CD4-positive, alpha-beta T cell (primary cell): ENCODE data around the gene RAB5A. TPM values are rescaled to one million over a fixed set of nuclear protein-coding genes. Genes with fewer than 3 reads are reported as not detected.
"Not testable (repeated sequence)": the region's sequence is repeated elsewhere in the genome, so short reads cannot be mapped to it uniquely, and the experiment has no call there.

ENCODE experiments used
- ATAC-seq: fragments of 200-7000 bp; cut with Tn5 transposase; one replicate; pipeline ENCODE4 v1.10.0; 2022; ENCODE audit warnings: mild to moderate bottlenecking; ENCODE audit not compliant: poor library complexity
- CTCF ChIA-PET: fragments of 350-600 bp; sonication (Branson Sonifier 250); formaldehyde crosslinking; loops from one replicate; lab custom pipeline; 2021; ENCODE audit warnings: antibody characterized with exemption, inconsistent platforms; lab: Charles Lee
- POLR2A ChIA-PET: fragments of 350-600 bp; sonication (Branson Sonifier 250); formaldehyde crosslinking; loops from one replicate; lab custom pipeline; 2021; ENCODE audit warnings: antibody characterized with exemption, inconsistent platforms; lab: Charles Lee
- DNase-seq, 14 experiments: peaks; one replicate each; pipeline ENCODE4 v3.0.0-alpha.2; 2013 to 2020; ENCODE audit warnings: mixed read lengths in 2 of 14
- H3K27ac ChIP-seq, 2 donors: one replicate each; pipeline versions ENCODE4 v1.5.1 to v1.7.0; 2013; ENCODE audit warnings: low read length in 2 of 2, low read depth in 1 of 2, mild to moderate bottlenecking in 1 of 2
- H3K27me3 ChIP-seq, 2 experiments: 1 replicate in 1 of 2; 2 replicates in 1 of 2; pipeline versions ENCODE4 v1.6.1 to v1.7.0; 2013; ENCODE audit warnings: low read length in 2 of 2, control low read depth in 1 of 2, mild to moderate bottlenecking in 1 of 2, moderate library complexity in 1 of 2; ENCODE audit not compliant: insufficient read depth in 2 of 2, control insufficient read depth in 1 of 2
- H3K36me3 ChIP-seq: one replicate; pipeline ENCODE4 v1.6.1; 2013; ENCODE audit warnings: low read length, control low read depth; ENCODE audit not compliant: insufficient read depth
- H3K4me1 ChIP-seq: one replicate; pipeline ENCODE4 v1.6.1; 2013; ENCODE audit warnings: low read length, control low read depth; ENCODE audit not compliant: insufficient read depth
- H3K4me3 ChIP-seq: one replicate; pipeline ENCODE4 v1.5.1; 2013; ENCODE audit warnings: mild to moderate bottlenecking, low read length, moderate library complexity
- H3K9me3 ChIP-seq, 2 experiments: 1 replicate in 1 of 2; 2 replicates in 1 of 2; pipeline versions ENCODE4 v1.6.1 to v1.7.0; 2013; ENCODE audit warnings: low read length in 2 of 2, mild to moderate bottlenecking in 2 of 2, control low read depth in 1 of 2, moderate library complexity in 1 of 2; ENCODE audit not compliant: control insufficient read depth in 1 of 2, insufficient read depth in 1 of 2
- H3K27ac Mint-ChIP-seq: one replicate; pipeline ENCODE4 v1.8.0; 2020; ENCODE audit warnings: mixed read lengths
- H3K27me3 Mint-ChIP-seq: one replicate; pipeline ENCODE4 v1.8.0; 2021; ENCODE audit warnings: mixed read lengths
- H3K36me3 Mint-ChIP-seq: one replicate; pipeline ENCODE4 v1.8.0; 2021; ENCODE audit warnings: low read depth, mixed read lengths
- H3K4me1 Mint-ChIP-seq: one replicate; pipeline ENCODE4 v1.8.0; 2021; ENCODE audit warnings: low read depth, mixed read lengths
- H3K4me3 Mint-ChIP-seq: one replicate; pipeline ENCODE4 v1.8.0; 2020; ENCODE audit warnings: mild to moderate bottlenecking, mixed read lengths
- H3K9me3 Mint-ChIP-seq: one replicate; pipeline ENCODE4 v1.8.0; 2020; ENCODE audit warnings: mixed read lengths
- CTCF ChIP-seq: fragments of 200-600 bp; IDR thresholded peaks from one replicate; pipeline ENCODE4 v1.8.0; 2022; ENCODE audit warnings: antibody characterized with exemption, mild to moderate bottlenecking
- intact Hi-C, 2 experiments: fragments of 100-400 bp; cut with DNase I in 1 of 2; cut with micrococcal nuclease in 1 of 2; formaldehyde crosslinking; loops; one replicate each; pipeline versions ENCODE4 v1.15.1 to v1.9.0; 2023 to 2025; cut with DNase I, micrococcal nuclease
- total RNA-seq, 174 experiments: library from RNA in 2 of 174; stranded (reverse) in 2 of 174; gene quantifications; one replicate each; pipeline ENCODE4 v1.2.3 and lab custom pipeline; 2021 to 2026

Gene RAB5A
- total RNA-seq, 2 experiments from 2014 or later, result 120 to 125 TPM

DNA sequence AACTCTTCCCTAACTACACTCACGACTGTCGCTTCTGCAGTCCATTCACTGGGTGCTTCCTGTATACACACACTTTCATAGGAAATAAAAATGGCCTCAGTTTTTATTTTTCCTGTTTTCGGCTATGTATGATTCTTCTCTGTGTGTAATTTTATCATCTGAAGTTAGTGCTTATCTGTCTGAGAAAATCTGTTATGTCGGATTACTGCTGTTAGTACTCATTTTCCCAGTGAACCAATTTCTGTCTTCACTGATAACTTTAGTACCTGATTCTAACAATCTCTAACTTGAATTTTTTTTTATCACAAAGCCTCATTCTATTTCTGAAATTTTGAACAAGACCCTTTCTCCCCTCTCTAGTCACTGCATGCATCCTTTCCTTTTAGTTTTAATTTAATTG lies 20.9 kb downstream of the RAB5A start:
- intact Hi-C loops, result no loop called here
- ATAC-seq, result no peak
- Histone ChIP-seq H3K27ac (no peak overlapping the region), H3K27me3 (no peaks in the 10 kb centered on the region), H3K9me3 (no peaks in the 10 kb centered on the region), H3K4me1 (peaks cover 18% of the 10 kb centered on the region), H3K4me3 (no peak overlapping the region), H3K36me3 (peaks cover 10% of the 10 kb centered on the region)
- peaks cover 64% of the 10 kb centered on the region for H3K36me3 Mint-ChIP-seq
- no peaks in the 10 kb centered on the region for H3K9me3 Mint-ChIP-seq
- no peaks in the 10 kb centered on the region for H3K27me3 Mint-ChIP-seq
- H3K4me1 Mint-ChIP-seq, result peaks cover 70% of the 10 kb centered on the region
- H3K4me3 Mint-ChIP-seq, result no peak overlapping the region
- ChIA-PET CTCF (no interaction called here), POLR2A (no interaction called here)
- no peak for DNase-seq
- no peak for TF ChIP-seq CTCF
- H3K27ac Mint-ChIP-seq, result peak overlapping the region; percentile 16

GRCh38 chr3:19970327-19970726 lies 23.4 kb downstream of the RAB5A start:
- Mint-ChIP-seq H3K27me3 (no peaks in the 10 kb centered on the region), H3K4me3 (no peak overlapping the region), H3K36me3 (peaks cover 77% of the 10 kb centered on the region), H3K9me3 (no peaks in the 10 kb centered on the region), H3K27ac (peak overlapping the region; percentile 61), H3K4me1 (peaks cover 51% of the 10 kb centered on the region)
- Histone ChIP-seq H3K9me3 (no peaks in the 10 kb centered on the region), H3K36me3 (peaks cover 25% of the 10 kb centered on the region), H3K27ac (no peak overlapping the region), H3K27me3 (no peaks in the 10 kb centered on the region), H3K4me3 (no peak overlapping the region), H3K4me1 (peaks cover 4% of the 10 kb centered on the region)
- no peak for DNase-seq
- ChIA-PET POLR2A (no interaction called here), CTCF (no interaction called here)
- ATAC-seq, result no peak
- no peak for TF ChIP-seq CTCF
- intact Hi-C loops, result no loop called here

DNA sequence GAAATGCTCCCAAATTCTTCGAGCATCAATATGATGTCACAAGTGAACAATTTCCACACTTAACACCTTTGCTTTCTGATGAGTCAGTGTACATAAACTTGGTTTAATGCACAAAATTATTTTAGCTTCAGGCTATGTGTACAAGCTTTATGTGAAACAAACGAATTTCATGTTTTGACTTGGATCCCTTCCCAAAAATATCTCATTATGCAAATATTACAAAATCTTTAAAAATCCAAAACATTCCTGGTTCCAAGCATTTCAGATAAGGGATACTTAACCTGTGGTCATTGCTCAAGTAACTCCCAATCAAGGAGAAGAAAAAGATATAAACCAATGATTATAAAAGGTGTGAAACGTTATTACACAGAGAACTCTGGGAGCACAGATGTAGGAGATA lies 25.2 kb downstream of the RAB5A start:
- Histone ChIP-seq H3K9me3 (no peaks in the 10 kb centered on the region), H3K36me3 (peaks cover 42% of the 10 kb centered on the region), H3K4me1 (no peaks in the 10 kb centered on the region), H3K4me3 (no peak overlapping the region), H3K27ac (no peak overlapping the region), H3K27me3 (no peaks in the 10 kb centered on the region)
- no peaks in the 10 kb centered on the region for H3K9me3 Mint-ChIP-seq
- CTCF ChIA-PET, result no interaction called here
- no peak for TF ChIP-seq CTCF
- H3K4me1 Mint-ChIP-seq, result peaks cover 36% of the 10 kb centered on the region
- intact Hi-C loops, result no loop called here
- H3K36me3 Mint-ChIP-seq, result peaks cover 80% of the 10 kb centered on the region
- no peak for DNase-seq
- no peak for ATAC-seq
- POLR2A ChIA-PET, result no interaction called here
- no peak overlapping the region for H3K27ac Mint-ChIP-seq
- no peaks in the 10 kb centered on the region for H3K27me3 Mint-ChIP-seq
- H3K4me3 Mint-ChIP-seq, result no peak overlapping the region

- POLR2A ChIA-PET, ATAC-seq: not testable (repeated sequence)
- intact Hi-C loops, result loop anchor here (5.0 to 10.0 kb wide), 2 partner anchors 53 to 56 kb away; partner anchors contain the start of gene KAT2B (in 2 of the 2)
These were observed 42.0 kb downstream of the RAB5A start for GRCh38 chr3:19988904-19989303.

More at GRCh38 chr3:19988904-19989303, 42.0 kb downstream of the RAB5A start:
- H3K27me3 ChIP-seq, DNase-seq, H3K36me3 ChIP-seq, H3K9me3 ChIP-seq, H3K9me3 Mint-ChIP-seq, H3K27ac ChIP-seq, H3K4me1 ChIP-seq, H3K27me3 Mint-ChIP-seq, H3K27ac Mint-ChIP-seq, H3K4me3 ChIP-seq, H3K4me3 Mint-ChIP-seq, H3K4me1 Mint-ChIP-seq: not testable (repeated sequence)
- H3K36me3 Mint-ChIP-seq, result peaks cover 34% of the 10 kb centered on the region
- CTCF ChIA-PET, result interaction anchor here (1.2 kb wide), 1 partner anchor 26 kb away, joined by 3 read pairs; no protein-coding TSS in a partner anchor
